ENCODE measurements around the gene SLC5A6.

DNA sequence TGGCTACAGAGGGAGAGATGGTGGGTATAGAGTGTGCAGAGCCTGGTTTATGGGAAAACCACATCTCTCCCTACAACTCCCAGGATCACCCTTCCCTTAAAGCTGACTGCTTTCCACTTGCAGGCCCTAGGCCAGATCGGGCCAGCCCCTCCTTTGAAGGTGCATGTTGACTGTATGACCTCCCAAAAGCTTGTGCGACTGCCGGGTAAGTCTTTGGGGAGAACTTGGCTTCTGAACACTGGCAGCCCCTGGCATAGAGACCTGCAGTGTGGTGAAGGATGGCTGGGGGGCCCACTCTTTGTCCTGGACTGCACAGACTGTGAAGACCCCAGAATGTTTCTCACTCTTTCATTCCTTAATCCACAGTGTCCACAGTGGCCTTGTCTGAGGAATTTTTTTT is 24.6 kb upstream of the SLC5A6 start:
- TF ChIP-seq, protein P1, sequence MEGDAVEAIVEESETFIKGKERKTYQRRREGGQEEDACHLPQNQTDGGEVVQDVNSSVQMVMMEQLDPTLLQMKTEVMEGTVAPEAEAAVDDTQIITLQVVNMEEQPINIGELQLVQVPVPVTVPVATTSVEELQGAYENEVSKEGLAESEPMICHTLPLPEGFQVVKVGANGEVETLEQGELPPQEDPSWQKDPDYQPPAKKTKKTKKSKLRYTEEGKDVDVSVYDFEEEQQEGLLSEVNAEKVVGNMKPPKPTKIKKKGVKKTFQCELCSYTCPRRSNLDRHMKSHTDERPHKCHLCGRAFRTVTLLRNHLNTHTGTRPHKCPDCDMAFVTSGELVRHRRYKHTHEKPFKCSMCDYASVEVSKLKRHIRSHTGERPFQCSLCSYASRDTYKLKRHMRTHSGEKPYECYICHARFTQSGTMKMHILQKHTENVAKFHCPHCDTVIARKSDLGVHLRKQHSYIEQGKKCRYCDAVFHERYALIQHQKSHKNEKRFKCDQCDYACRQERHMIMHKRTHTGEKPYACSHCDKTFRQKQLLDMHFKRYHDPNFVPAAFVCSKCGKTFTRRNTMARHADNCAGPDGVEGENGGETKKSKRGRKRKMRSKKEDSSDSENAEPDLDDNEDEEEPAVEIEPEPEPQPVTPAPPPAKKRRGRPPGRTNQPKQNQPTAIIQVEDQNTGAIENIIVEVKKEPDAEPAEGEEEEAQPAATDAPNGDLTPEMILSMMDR (IDR thresholded peaks at IDR 0.05): no peak
- no peak for TF ChIP-seq POLR2A (IDR thresholded peaks at IDR 0.05)
